NT2/D1 (cell line): ENCODE results near the gene SLIT3.

ENCODE experiments used
- SUZ12 ChIP-seq: IDR thresholded peaks from 2 replicates; pipeline ENCODE4 v1.6.1; 2011; ENCODE audit not compliant: insufficient read length, insufficient read depth; ENCODE audit errors: extremely low read depth
- ZNF274 ChIP-seq: IDR thresholded peaks from 2 replicates; pipeline ENCODE4 v1.6.1; 2011; ENCODE audit warnings: mild to moderate bottlenecking, low read depth, low read length

GRCh38 chr5:169325273-169325672 is 24.3 kb upstream of the SLIT3 start:
- TF ChIP-seq ZNF274 (no peak), SUZ12 (no peak)
